ENCODE measurements around the gene NRM.

- TF ChIP-seq, protein P1, sequence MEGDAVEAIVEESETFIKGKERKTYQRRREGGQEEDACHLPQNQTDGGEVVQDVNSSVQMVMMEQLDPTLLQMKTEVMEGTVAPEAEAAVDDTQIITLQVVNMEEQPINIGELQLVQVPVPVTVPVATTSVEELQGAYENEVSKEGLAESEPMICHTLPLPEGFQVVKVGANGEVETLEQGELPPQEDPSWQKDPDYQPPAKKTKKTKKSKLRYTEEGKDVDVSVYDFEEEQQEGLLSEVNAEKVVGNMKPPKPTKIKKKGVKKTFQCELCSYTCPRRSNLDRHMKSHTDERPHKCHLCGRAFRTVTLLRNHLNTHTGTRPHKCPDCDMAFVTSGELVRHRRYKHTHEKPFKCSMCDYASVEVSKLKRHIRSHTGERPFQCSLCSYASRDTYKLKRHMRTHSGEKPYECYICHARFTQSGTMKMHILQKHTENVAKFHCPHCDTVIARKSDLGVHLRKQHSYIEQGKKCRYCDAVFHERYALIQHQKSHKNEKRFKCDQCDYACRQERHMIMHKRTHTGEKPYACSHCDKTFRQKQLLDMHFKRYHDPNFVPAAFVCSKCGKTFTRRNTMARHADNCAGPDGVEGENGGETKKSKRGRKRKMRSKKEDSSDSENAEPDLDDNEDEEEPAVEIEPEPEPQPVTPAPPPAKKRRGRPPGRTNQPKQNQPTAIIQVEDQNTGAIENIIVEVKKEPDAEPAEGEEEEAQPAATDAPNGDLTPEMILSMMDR (conservative IDR thresholded peaks at IDR 0.05): no peak
- peak; percentile 82 for TF ChIP-seq ZFX (IDR thresholded peaks at IDR 0.05)
These were observed 43.3 kb downstream of the NRM start for GRCh38 chr6:30647242-30648116.
